ENCODE measurements around the gene SPDYC. TPM values are rescaled to one million over a fixed set of nuclear protein-coding genes. Genes with fewer than 3 reads are reported as not detected.

SPDYC gene
- total RNA-seq, 2 experiments from 2014 or later: not detected

- ChIA-PET POLR2A (interaction anchor here (1.0 to 1.7 kb wide), 2 partner anchors 10 to 298 kb away, joined by 3 to 16 read pairs; partner anchors contain the start of genes NEAT1 and SYVN1), CTCF (interaction anchor here (1.3 to 1.7 kb wide), 2 partner anchors 11 to 14 kb away, joined by 5 to 6 read pairs; no protein-coding TSS in a partner anchor)
- H3K36me3 Mint-ChIP-seq (ENCODE audit: low read depth): peaks cover 47% of the 10 kb centered on the region
These were observed 45.4 kb upstream of the SPDYC start for GRCh38 chr11:65124480-65125196.

GRCh38 chr11:65125197-65126056, 44.6 kb upstream of the SPDYC start:
- no peaks in the 10 kb centered on the region for H3K27me3 Mint-ChIP-seq
- no peaks in the 10 kb centered on the region for H3K9me3 Mint-ChIP-seq
- CTCF ChIA-PET: interaction anchor here (1.7 kb wide), 1 partner anchor 15 kb away, joined by 5 read pairs; no protein-coding TSS in a partner anchor
- H3K36me3 Mint-ChIP-seq (ENCODE audit: low read depth): peaks cover 39% of the 10 kb centered on the region
- no peak overlapping the region for H3K4me3 Mint-ChIP-seq
- DNase-seq (no peak), ATAC-seq (no peak)
- H3K27ac Mint-ChIP-seq: peak overlapping the region; percentile 15
- peaks cover 25% of the 10 kb centered on the region for H3K4me1 Mint-ChIP-seq (ENCODE audit: low read depth)
- POLR2A ChIA-PET: interaction anchor here (0.6 to 1.7 kb wide), 3 partner anchors 9 to 11 kb away, joined by 3 to 16 read pairs (median 5); partner anchors contain the start of gene SYVN1
- intact Hi-C loops (cut with micrococcal nuclease): no loop called here
- TF ChIP-seq CTCF (IDR thresholded peaks at IDR 0.05): no peak

More at GRCh38 chr11:65124480-65125196, 45.4 kb upstream of the SPDYC start:
- Mint-ChIP-seq H3K27ac (peak overlapping the region; percentile 72), H3K4me1 (ENCODE audit: low read depth) (peaks cover 33% of the 10 kb centered on the region), H3K9me3 (no peaks in the 10 kb centered on the region), H3K4me3 (peak overlapping the region; percentile 57), H3K27me3 (no peaks in the 10 kb centered on the region)
- ATAC-seq (no peak), DNase-seq (no peak)
- intact Hi-C loops (cut with micrococcal nuclease): no loop called here
- no peak for TF ChIP-seq CTCF (IDR thresholded peaks at IDR 0.05)

GRCh38 chr11:65126624-65127274, 43.3 kb upstream of the SPDYC start:
- peaks cover 17% of the 10 kb centered on the region for H3K4me1 Mint-ChIP-seq (ENCODE audit: low read depth)
- ChIA-PET POLR2A (interaction anchor here (1.0 to 1.7 kb wide), 5 partner anchors 8 to 30 kb away, joined by 3 to 5 read pairs (median 4); partner anchors contain the start of gene ZNHIT2), CTCF (interaction anchor here (0.7 to 1.0 kb wide), 2 partner anchors 9 to 51 kb away, joined by 3 read pairs; partner anchors contain the start of gene ZNHIT2)
- no peak for TF ChIP-seq CTCF (IDR thresholded peaks at IDR 0.05)
- no peak overlapping the region for H3K4me3 Mint-ChIP-seq
- ATAC-seq: no peak
- no peaks in the 10 kb centered on the region for H3K9me3 Mint-ChIP-seq
- no peak for DNase-seq
- no peaks in the 10 kb centered on the region for H3K27me3 Mint-ChIP-seq
- peaks cover 31% of the 10 kb centered on the region for H3K36me3 Mint-ChIP-seq (ENCODE audit: low read depth)
- intact Hi-C loops (cut with micrococcal nuclease): no loop called here
- H3K27ac Mint-ChIP-seq: peak overlapping the region; percentile 32

- H3K36me3 Mint-ChIP-seq (ENCODE audit: low read depth): peaks cover 25% of the 10 kb centered on the region
- H3K4me1 Mint-ChIP-seq (ENCODE audit: low read depth): peaks cover 20% of the 10 kb centered on the region
- ATAC-seq (no peak), DNase-seq (no peak)
- H3K27me3 Mint-ChIP-seq: no peaks in the 10 kb centered on the region
- no peak overlapping the region for H3K4me3 Mint-ChIP-seq
- CTCF ChIA-PET: interaction anchor here (0.7 to 2.1 kb wide), 4 partner anchors 10 to 52 kb away, joined by 3 to 5 read pairs (median 3); partner anchors contain the start of gene ZNHIT2
- POLR2A ChIA-PET: interaction anchor here (0.8 to 1.7 kb wide), 5 partner anchors 7 to 26 kb away, joined by 3 to 7 read pairs (median 4); partner anchors contain the start of gene ZNHIT2
- H3K27ac Mint-ChIP-seq: no peak overlapping the region
- no peaks in the 10 kb centered on the region for H3K9me3 Mint-ChIP-seq
- intact Hi-C loops (cut with micrococcal nuclease): no loop called here
- no peak for TF ChIP-seq CTCF (IDR thresholded peaks at IDR 0.05)
These were observed 42.4 kb upstream of the SPDYC start for GRCh38 chr11:65127473-65128181.
